OCI-LY7 (cell line): ENCODE results near the gene TM4SF4.
"Not testable (repeated sequence)": the region's sequence is repeated elsewhere in the genome, so short reads cannot be mapped to it uniquely, and the experiment has no call there.

Experiments
- EZH2phosphoT487 ChIP-seq: fragments of 200-600 bp; sonication (generic); IDR thresholded peaks from 2 replicates; pipeline ENCODE4 v1.6.1; 2018; ENCODE audit warnings: low read depth, borderline replicate concordance, mild to moderate bottlenecking, mixed run types, antibody characterized with exemption, low read length, moderate library complexity, mixed read lengths
- TF ChIP-seq, protein P1 (sequence below): fragments of 200-600 bp; sonication (generic); conservative IDR thresholded peaks from 2 replicates; pipeline ENCODE4 v1.5.1; 2014; ENCODE audit warnings: mild to moderate bottlenecking, antibody characterized with exemption, low read length, moderate library complexity, mixed read lengths

DNA sequence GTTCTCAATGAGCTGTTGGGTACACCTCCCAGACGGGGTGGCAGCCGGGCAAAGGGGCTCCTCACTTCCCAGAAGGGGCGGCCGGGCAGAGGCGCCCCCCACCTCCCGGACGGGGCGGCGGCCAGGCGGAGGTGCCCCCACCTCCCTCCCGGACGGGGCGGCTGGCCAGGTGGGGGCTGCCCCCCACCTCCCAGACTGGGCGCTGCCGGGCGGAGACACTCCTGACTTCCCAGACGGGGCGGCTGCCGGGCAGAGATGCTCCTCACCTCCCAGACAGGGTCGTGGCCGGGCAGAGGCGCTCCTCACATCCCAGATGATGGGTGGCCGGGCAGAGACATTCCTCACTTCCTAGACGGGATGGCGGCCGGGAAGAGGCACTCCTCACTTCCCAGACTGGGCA is 29.6 kb upstream of the TM4SF4 start:
- TF ChIP-seq, protein P1, sequence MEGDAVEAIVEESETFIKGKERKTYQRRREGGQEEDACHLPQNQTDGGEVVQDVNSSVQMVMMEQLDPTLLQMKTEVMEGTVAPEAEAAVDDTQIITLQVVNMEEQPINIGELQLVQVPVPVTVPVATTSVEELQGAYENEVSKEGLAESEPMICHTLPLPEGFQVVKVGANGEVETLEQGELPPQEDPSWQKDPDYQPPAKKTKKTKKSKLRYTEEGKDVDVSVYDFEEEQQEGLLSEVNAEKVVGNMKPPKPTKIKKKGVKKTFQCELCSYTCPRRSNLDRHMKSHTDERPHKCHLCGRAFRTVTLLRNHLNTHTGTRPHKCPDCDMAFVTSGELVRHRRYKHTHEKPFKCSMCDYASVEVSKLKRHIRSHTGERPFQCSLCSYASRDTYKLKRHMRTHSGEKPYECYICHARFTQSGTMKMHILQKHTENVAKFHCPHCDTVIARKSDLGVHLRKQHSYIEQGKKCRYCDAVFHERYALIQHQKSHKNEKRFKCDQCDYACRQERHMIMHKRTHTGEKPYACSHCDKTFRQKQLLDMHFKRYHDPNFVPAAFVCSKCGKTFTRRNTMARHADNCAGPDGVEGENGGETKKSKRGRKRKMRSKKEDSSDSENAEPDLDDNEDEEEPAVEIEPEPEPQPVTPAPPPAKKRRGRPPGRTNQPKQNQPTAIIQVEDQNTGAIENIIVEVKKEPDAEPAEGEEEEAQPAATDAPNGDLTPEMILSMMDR = not testable (repeated sequence)
- not testable (repeated sequence) for TF ChIP-seq EZH2phosphoT487
